Measurements from ENCODE around the gene CAMTA1.
"Not testable (repeated sequence)": the region's sequence is repeated elsewhere in the genome, so short reads cannot be mapped to it uniquely, and the experiment has no call there.

The CAMTA1 gene

GRCh38 chr1:7781923-7782495 is 996.8 kb downstream of the CAMTA1 start:
- no peak overlapping the region for H3K4me3 ChIP-seq (ENCODE audit: low read depth, low read length)
- DNase-seq (ENCODE audit: low read depth): no peak

GRCh38 chr1:7783178-7783711 is 998.0 kb downstream of the CAMTA1 start:
- peak overlapping the region; percentile 56 for H3K4me3 ChIP-seq (ENCODE audit: low read depth, low read length)
- DNase-seq (ENCODE audit: low read depth): no peak

GRCh38 chr1:7783826-7784491 is 998.7 kb downstream of the CAMTA1 start, which contains the start of gene PER3:
PER3 (plus strand) TSS chr1:7784291; CDS start chr1:7784878, 587 bp downstream.
- H3K4me3 ChIP-seq (ENCODE audit: low read depth, low read length): peak within 1 kb of the TSS; percentile 56
- peak; percentile 81 for DNase-seq (ENCODE audit: low read depth)

- H3K4me3 ChIP-seq (ENCODE audit: low read depth, low read length): peak overlapping the region; percentile 40
- no peak for DNase-seq (ENCODE audit: low read depth)
These were observed 999.3 kb downstream of the CAMTA1 start for GRCh38 chr1:7784492-7785071.

GRCh38 chr1:7785108-7785507 is 999.9 kb downstream of the CAMTA1 start:
- H3K4me3 ChIP-seq (ENCODE audit: low read depth, low read length): no peak overlapping the region
- no peak for DNase-seq (ENCODE audit: low read depth)

GRCh38 chr1:7786795-7787194 is 1001.5 kb downstream of the CAMTA1 start:
- no peak overlapping the region for H3K4me3 ChIP-seq (ENCODE audit: low read depth, low read length)
- no peak for DNase-seq (ENCODE audit: low read depth)

GRCh38 chr1:7789828-7790227 is 1004.6 kb downstream of the CAMTA1 start:
- no peak for DNase-seq (ENCODE audit: low read depth)
- H3K4me3 ChIP-seq (ENCODE audit: low read depth, low read length): no peak overlapping the region

- DNase-seq (ENCODE audit: low read depth); H3K4me3 ChIP-seq (ENCODE audit: low read depth, low read length): not testable (repeated sequence)
These were observed 1005.8 kb downstream of the CAMTA1 start for GRCh38 chr1:7791027-7791426.

GRCh38 chr1:7795406-7795805 is 1010.2 kb downstream of the CAMTA1 start:
- no peak overlapping the region for H3K4me3 ChIP-seq (ENCODE audit: low read depth, low read length)
- no peak for DNase-seq (ENCODE audit: low read depth)

GRCh38 chr1:7805460-7805859 is 1020.2 kb downstream of the CAMTA1 start:
- H3K4me3 ChIP-seq (ENCODE audit: low read depth, low read length): no peak overlapping the region
- no peak for DNase-seq (ENCODE audit: low read depth)

- DNase-seq (ENCODE audit: low read depth): peak; percentile 8
- H3K4me3 ChIP-seq (ENCODE audit: low read depth, low read length): no peak overlapping the region
These were observed 1023.1 kb downstream of the CAMTA1 start for GRCh38 chr1:7808253-7808844.

- no peak overlapping the region for H3K4me3 ChIP-seq (ENCODE audit: low read depth, low read length)
- DNase-seq (ENCODE audit: low read depth): no peak
These were observed 1024.5 kb downstream of the CAMTA1 start for GRCh38 chr1:7809742-7810141.

GRCh38 chr1:7810395-7810794 is 1025.1 kb downstream of the CAMTA1 start:
- no peak overlapping the region for H3K4me3 ChIP-seq (ENCODE audit: low read depth, low read length)
- DNase-seq (ENCODE audit: low read depth): peak; percentile 79

GRCh38 chr1:7811476-7811875 is 1026.2 kb downstream of the CAMTA1 start:
- no peak overlapping the region for H3K4me3 ChIP-seq (ENCODE audit: low read depth, low read length)
- no peak for DNase-seq (ENCODE audit: low read depth)

- DNase-seq (ENCODE audit: low read depth): no peak
- H3K4me3 ChIP-seq (ENCODE audit: low read depth, low read length): no peak overlapping the region
These were observed 1028.6 kb downstream of the CAMTA1 start for GRCh38 chr1:7813677-7814373.
